Measurements from ENCODE around the gene HRH1. TPM values are rescaled to one million over a fixed set of nuclear protein-coding genes. Genes with fewer than 3 reads are reported as not detected.

The HRH1 gene
- total and polyA plus RNA-seq, 8 donors = 4.5 to 6.7 (median 5.0) TPM

DNA sequence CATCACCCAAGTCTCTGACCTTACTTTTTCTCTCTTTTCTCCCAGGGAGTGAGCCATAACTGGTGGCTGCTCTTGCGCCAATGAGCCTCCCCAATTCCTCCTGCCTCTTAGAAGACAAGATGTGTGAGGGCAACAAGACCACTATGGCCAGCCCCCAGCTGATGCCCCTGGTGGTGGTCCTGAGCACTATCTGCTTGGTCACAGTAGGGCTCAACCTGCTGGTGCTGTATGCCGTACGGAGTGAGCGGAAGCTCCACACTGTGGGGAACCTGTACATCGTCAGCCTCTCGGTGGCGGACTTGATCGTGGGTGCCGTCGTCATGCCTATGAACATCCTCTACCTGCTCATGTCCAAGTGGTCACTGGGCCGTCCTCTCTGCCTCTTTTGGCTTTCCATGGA lies 104.7 kb downstream of the HRH1 start:
- ATAC-seq (no peak), DNase-seq (no peak)
- Histone ChIP-seq H3K27me3 (no peaks in the 10 kb centered on the region), H3K9me3 (no peaks in the 10 kb centered on the region), H3K27ac (no peak overlapping the region), H3K4me3 (no peak overlapping the region), H3K4me1 (no peaks in the 10 kb centered on the region), H3K36me3 (peaks cover 0 to 6% of the 10 kb centered on the region in 2 donors)
- TF ChIP-seq, protein P1, sequence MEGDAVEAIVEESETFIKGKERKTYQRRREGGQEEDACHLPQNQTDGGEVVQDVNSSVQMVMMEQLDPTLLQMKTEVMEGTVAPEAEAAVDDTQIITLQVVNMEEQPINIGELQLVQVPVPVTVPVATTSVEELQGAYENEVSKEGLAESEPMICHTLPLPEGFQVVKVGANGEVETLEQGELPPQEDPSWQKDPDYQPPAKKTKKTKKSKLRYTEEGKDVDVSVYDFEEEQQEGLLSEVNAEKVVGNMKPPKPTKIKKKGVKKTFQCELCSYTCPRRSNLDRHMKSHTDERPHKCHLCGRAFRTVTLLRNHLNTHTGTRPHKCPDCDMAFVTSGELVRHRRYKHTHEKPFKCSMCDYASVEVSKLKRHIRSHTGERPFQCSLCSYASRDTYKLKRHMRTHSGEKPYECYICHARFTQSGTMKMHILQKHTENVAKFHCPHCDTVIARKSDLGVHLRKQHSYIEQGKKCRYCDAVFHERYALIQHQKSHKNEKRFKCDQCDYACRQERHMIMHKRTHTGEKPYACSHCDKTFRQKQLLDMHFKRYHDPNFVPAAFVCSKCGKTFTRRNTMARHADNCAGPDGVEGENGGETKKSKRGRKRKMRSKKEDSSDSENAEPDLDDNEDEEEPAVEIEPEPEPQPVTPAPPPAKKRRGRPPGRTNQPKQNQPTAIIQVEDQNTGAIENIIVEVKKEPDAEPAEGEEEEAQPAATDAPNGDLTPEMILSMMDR (IDR thresholded peaks at IDR 0.05) = no peak
- intact Hi-C loops (cut with DNase I) = no loop called here

DNA sequence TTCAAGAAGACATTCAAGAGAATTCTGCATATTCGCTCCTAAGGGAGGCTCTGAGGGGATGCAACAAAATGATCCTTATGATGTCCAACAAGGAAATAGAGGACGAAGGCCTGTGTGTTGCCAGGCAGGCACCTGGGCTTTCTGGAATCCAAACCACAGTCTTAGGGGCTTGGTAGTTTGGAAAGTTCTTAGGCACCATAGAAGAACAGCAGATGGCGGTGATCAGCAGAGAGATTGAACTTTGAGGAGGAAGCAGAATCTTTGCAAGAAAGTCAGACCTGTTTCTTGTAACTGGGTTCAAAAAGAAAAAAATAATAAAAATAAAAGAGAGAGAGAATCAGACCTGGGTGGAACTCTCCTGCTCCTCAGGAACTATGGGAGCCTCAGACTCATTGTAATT lies 106.2 kb downstream of the HRH1 start:
- H3K4me1 ChIP-seq = no peaks in the 10 kb centered on the region
- no peak for ATAC-seq
- peaks cover 0 to 6% of the 10 kb centered on the region in 2 donors for H3K36me3 ChIP-seq
- no peak overlapping the region for H3K27ac ChIP-seq
- H3K27me3 ChIP-seq = no peaks in the 10 kb centered on the region
- intact Hi-C loops (cut with DNase I) = no loop called here
- no peaks in the 10 kb centered on the region for H3K9me3 ChIP-seq
- no peak overlapping the region for H3K4me3 ChIP-seq
- TF ChIP-seq, protein P1 (IDR thresholded peaks at IDR 0.05) = no peak
- DNase-seq = no peak

DNA sequence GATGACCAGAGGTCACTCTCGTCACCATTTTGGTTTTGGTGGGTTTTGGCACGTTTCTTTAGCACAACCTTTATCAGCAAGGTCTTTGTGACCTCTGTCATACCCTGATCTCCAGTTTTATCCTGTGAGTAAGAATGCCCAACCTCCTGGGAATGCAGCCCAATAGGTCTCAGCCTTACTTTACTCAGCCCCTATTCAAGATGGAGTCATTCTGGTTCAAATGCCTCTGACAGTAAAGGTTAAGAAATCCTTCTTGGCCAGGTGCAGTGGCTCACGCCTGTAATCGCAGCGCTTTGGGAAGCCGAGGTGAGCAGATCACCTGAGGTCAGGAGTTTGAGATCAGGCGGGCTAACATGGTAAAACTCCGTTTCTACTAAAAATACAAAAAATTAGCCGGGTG lies 114.7 kb downstream of the HRH1 start:
- ATAC-seq (no peak), DNase-seq (no peak)
- Histone ChIP-seq H3K27ac (no peak overlapping the region), H3K4me3 (no peak overlapping the region), H3K27me3 (no peaks in the 10 kb centered on the region), H3K9me3 (no peaks in the 10 kb centered on the region), H3K36me3 (no peaks in the 10 kb centered on the region), H3K4me1 (peaks cover 5 to 17% of the 10 kb centered on the region in 2 donors)
- intact Hi-C loops (cut with DNase I) = no loop called here
- TF ChIP-seq, protein P1 (IDR thresholded peaks at IDR 0.05) = no peak

DNA sequence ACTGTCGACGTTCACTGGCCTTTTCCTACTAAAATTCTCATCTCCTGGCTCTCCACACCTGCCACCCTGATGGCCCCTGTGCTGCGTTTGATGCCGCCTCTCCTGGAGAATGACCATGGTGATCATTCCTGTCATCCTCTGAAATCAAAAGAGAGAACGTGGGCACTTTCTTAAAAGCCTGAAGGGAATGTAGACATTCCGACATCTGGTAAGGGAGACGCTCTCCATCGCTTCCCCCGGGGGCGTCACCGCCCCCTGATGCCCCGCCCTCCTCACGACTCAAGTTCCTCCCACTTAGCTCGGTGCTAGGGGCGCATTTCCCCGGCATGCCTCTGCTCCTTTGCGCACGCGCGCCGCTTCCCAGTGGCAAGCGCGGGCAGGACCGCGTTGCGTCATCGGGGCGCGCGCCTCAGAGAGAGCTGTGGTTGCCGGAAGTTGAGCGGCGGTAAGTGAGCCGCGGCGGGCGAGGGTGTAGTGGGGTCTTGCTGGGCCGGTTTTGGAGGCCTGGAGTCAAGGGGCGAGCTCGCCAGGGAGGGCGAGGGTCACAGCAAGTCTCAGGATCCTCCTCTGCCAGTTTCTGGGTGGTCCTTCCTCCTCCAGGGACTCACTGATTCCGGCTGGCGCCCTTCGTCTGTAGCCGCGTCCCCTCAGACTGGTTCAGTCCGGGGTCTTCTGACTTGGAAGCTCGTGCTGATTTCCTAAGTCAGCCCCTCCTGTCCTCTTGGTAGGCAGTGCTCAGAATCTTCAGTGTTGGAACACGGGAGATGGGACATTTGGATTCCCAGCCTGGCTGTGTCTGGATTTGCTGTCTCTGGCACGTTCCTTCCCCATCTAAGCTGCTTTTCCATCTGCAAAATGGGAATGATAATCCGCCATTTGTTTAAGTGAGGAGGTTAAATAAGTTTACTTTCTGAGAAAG lies 118.0 kb downstream of the HRH1 start, which contains the start of gene ATG7:
Gene ATG7 (plus strand): TSS at position 412 of the 919 bp plus-strand sequence. CDS start 26,299 bp downstream, outside the sequence.
- DNase-seq (peak; percentile 93 to 99 (median 98)), ATAC-seq (peak; percentile 96)
- intact Hi-C loops (cut with DNase I) = no loop called here
- Histone ChIP-seq H3K4me3 (peak within 1 kb of the TSS; percentile 69 to 84), H3K27me3 (no peaks in the 10 kb centered on the region), H3K27ac (peak within 1 kb of the TSS; percentile 81 to 94), H3K9me3 (no peaks in the 10 kb centered on the region), H3K4me1 (peaks cover 5 to 48% of the 10 kb centered on the region in 2 donors), H3K36me3 (no peaks in the 10 kb centered on the region)
- TF ChIP-seq, protein P1 (IDR thresholded peaks at IDR 0.05) = peak in 1 of 2 donors; percentile 44

DNA sequence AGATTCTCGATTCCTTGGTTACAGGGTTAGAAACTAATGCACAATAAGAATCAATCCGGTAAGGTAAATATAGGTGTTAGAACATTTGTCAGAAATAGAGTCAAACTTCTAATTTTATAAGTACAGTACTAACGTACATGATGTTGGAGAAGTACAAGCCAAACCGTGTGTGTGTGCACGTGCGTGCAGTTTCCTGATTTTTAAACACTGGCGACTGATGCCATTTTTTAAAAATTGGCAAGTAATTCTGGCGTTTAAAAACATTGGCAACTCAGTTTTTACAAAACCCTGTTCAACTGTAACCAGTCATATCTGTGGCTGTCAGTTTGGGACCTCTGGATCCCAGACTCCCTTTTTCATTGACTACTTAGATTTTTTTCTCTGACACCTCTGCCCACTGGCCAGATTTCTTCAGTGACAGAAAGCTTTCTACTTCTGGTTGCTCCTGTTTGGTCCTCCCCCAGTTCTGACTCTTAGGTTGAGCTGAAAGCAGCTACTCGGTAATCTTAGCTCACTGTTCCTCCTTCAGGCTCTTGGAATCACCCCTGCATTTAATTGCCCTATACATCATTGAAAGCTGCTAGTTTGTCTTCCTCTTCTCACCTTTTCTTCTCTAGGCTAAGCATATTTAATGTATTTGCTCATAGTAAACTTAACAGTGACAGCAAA lies 118.7 kb downstream of the HRH1 start:
- peak overlapping the region; percentile 81 to 94 for H3K27ac ChIP-seq
- TF ChIP-seq, protein P1 (IDR thresholded peaks at IDR 0.05) = no peak

More for the DNA sequence above, 118.7 kb downstream of the HRH1 start:
- DNase-seq (no peak), ATAC-seq (no peak)
- intact Hi-C loops (cut with DNase I) = no loop called here
- Histone ChIP-seq H3K4me1 (peaks cover 5 to 51% of the 10 kb centered on the region in 2 donors), H3K36me3 (no peaks in the 10 kb centered on the region), H3K27me3 (no peaks in the 10 kb centered on the region), H3K4me3 (peak overlapping the region; percentile 69 to 84), H3K9me3 (no peaks in the 10 kb centered on the region)
